Endothelial cell (in vitro differentiated cells): ENCODE data around the gene OR7E24. TPM values are rescaled to one million over a fixed set of nuclear protein-coding genes. Genes with fewer than 3 reads are reported as not detected.
"Not testable (repeated sequence)": the region's sequence is repeated elsewhere in the genome, so short reads cannot be mapped to it uniquely, and the experiment has no call there.

ENCODE experiments used
- DNase-seq: peaks from one replicate; pipeline ENCODE4 v3.0.0; 2021; ENCODE audit warnings: low spot score
- H3K27ac Mint-ChIP-seq: one replicate; pipeline ENCODE4 v1.8.0; 2021; ENCODE audit warnings: mixed read lengths, inconsistent platforms; ENCODE audit not compliant: unreplicated experiment
- H3K27me3 Mint-ChIP-seq: one replicate; pipeline ENCODE4 v1.8.0; 2021; ENCODE audit warnings: mild to moderate bottlenecking, moderate library complexity, mixed read lengths, inconsistent platforms; ENCODE audit not compliant: unreplicated experiment
- H3K36me3 Mint-ChIP-seq: one replicate; pipeline ENCODE4 v1.8.0; 2021; ENCODE audit warnings: mild to moderate bottlenecking, low read depth, mixed read lengths, inconsistent platforms; ENCODE audit not compliant: unreplicated experiment
- H3K4me1 Mint-ChIP-seq: one replicate; pipeline ENCODE4 v1.8.0; 2021; ENCODE audit warnings: mild to moderate bottlenecking, mixed read lengths, inconsistent platforms; ENCODE audit not compliant: unreplicated experiment
- H3K4me3 Mint-ChIP-seq: one replicate; pipeline ENCODE4 v1.8.0; 2021; ENCODE audit warnings: mild to moderate bottlenecking, mixed read lengths, inconsistent platforms; ENCODE audit not compliant: unreplicated experiment
- H3K9me3 Mint-ChIP-seq: one replicate; pipeline ENCODE4 v1.8.0; 2021; ENCODE audit warnings: mixed read lengths, inconsistent platforms; ENCODE audit not compliant: unreplicated experiment
- CTCF ChIP-seq: fragments of 200-600 bp; sonication (generic); IDR thresholded peaks from one replicate; pipeline ENCODE4 v1.5.0; 2021; ENCODE audit warnings: antibody characterized with exemption; ENCODE audit not compliant: unreplicated experiment
- long read RNA-seq: library from polyadenylated mRNA; unstranded; transcript quantifications from one replicate; pipeline ENCODE4 v2.0.0, GENCODE V29; 2020; ENCODE audit not compliant: unreplicated experiment
- total RNA-seq: library from RNA; stranded (reverse); fragmentation: NEBNext Ultra II Directional; extraction: Animal tissue kit (Norgen Biotek cat#: 25700); gene quantifications from one replicate; pipeline ENCODE4 v1.2.1, GENCODE V29; 2021; ENCODE audit not compliant: unreplicated experiment

OR7E24 gene
- not detected for total RNA-seq
- long read RNA-seq, result 0 reads

- DNase-seq, result no peak
- H3K27me3 Mint-ChIP-seq, result no peaks in the 10 kb centered on the region
- no peak within 1 kb of the TSS for H3K4me3 Mint-ChIP-seq
- no peak for TF ChIP-seq CTCF
- H3K36me3 Mint-ChIP-seq, result peaks cover 2% of the 10 kb centered on the region
- no peak within 1 kb of the TSS for H3K27ac Mint-ChIP-seq
- no peaks in the 10 kb centered on the region for H3K4me1 Mint-ChIP-seq
- peaks cover 30% of the 10 kb centered on the region for H3K9me3 Mint-ChIP-seq
Observed at GRCh38 chr19:9250630-9251029, at the start of gene OR7E24. Gene OR7E24, plus strand, starts transcription at chr19:9250930. Its CDS starts 114 bp downstream, at chr19:9251044.

DNA sequence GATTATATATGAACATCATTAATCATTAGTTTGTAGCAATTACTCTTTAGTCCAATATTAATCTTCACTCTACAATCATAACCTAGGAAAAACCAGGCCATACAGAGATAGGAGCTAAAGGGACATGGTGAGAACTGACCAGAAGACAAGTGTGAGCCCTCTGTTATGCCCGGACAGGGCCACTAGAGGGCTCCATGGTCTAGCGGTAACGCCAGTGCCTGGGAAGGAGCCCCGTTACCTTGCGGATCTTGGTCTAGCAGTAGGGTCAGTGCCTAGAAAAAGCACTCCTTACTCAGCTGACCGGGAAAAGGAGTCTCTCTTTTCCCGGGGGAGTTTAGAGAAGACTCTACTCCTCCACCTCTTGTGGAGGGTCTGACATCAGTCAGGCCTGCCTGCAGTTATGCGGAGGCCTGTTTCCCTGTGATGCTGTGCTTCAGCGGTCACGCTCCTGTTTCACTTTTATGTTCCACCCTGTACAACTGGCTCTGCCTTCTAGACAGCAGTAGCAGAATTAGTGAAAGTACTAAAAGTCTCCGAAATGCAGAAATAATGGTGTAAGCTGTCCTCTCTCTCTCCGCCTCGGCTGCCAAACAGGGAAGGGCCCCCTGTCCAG is 45.1 kb upstream of the OR7E24 start:
- H3K9me3 Mint-ChIP-seq, result peaks cover 18% of the 10 kb centered on the region
- H3K27ac Mint-ChIP-seq, result no peak overlapping the region
- no peaks in the 10 kb centered on the region for H3K4me1 Mint-ChIP-seq
- H3K4me3 Mint-ChIP-seq, result no peak overlapping the region
- peak; percentile 49 for TF ChIP-seq CTCF
- H3K27me3 Mint-ChIP-seq, result no peaks in the 10 kb centered on the region
- peak; percentile 58 for DNase-seq
- no peaks in the 10 kb centered on the region for H3K36me3 Mint-ChIP-seq

DNA sequence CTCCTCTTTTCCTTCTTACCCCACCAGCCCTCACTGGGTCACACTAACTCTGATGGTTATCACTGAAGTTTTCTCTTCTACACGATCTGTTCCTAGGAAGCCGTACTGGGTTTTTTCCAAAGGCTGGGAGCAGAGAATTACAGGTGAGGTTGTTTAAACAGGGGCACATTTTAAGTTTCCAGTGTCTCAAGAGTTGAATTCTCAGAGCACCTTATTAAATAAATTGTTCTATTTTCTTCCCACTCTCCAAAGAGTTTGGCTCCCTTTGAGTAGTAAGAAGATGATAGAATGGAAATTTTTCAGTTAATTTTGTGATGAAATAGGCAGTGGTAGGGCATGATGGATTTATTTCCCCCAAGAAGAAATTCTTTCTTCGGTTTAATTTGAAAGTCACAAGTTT is 31.2 kb upstream of the OR7E24 start, which contains the start of gene OR7D4:
OR7D4 (minus strand) TSS at position 101 of the 400 bp plus-strand sequence. CDS start 4,752 bp downstream, outside the sequence.
- peaks cover 2% of the 10 kb centered on the region for H3K27me3 Mint-ChIP-seq
- no peak for DNase-seq
- no peak for TF ChIP-seq CTCF
- H3K9me3 Mint-ChIP-seq, result peaks cover 40% of the 10 kb centered on the region
- H3K36me3 Mint-ChIP-seq, result peaks cover 4% of the 10 kb centered on the region
- H3K4me3 Mint-ChIP-seq, result no peak within 1 kb of the TSS
- no peak within 1 kb of the TSS for H3K27ac Mint-ChIP-seq
- no peaks in the 10 kb centered on the region for H3K4me1 Mint-ChIP-seq

DNA sequence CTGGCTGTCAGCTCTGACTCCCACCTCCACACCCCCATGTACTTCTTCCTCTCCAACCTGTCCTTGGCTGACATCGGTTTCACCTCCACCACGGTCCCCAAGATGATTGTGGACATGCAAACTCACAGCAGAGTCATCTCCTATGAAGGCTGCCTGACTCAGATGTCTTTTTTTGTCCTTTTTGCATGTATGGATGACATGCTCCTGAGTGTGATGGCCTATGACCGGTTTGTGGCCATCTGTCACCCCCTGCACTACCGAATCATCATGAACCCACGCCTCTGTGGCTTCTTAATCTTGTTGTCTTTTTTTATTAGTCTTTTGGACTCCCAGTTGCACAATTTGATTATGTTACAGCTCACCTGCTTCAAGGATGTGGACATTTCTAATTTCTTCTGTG is 506 bp downstream of the OR7E24 start:
- H3K36me3 Mint-ChIP-seq, result peaks cover 2% of the 10 kb centered on the region
- no peak for TF ChIP-seq CTCF
- H3K9me3 Mint-ChIP-seq, result peaks cover 30% of the 10 kb centered on the region
- no peaks in the 10 kb centered on the region for H3K27me3 Mint-ChIP-seq
- H3K27ac Mint-ChIP-seq, result no peak overlapping the region
- DNase-seq, result no peak
- no peaks in the 10 kb centered on the region for H3K4me1 Mint-ChIP-seq
- H3K4me3 Mint-ChIP-seq, result no peak overlapping the region

- not testable (repeated sequence) for H3K27ac Mint-ChIP-seq, H3K27me3 Mint-ChIP-seq, H3K4me1 Mint-ChIP-seq, H3K4me3 Mint-ChIP-seq, DNase-seq
- Mint-ChIP-seq H3K9me3 (peaks cover 46% of the 10 kb centered on the region), H3K36me3 (peaks cover 20% of the 10 kb centered on the region)
Observed at GRCh38 chr19:9283485-9283884, 32.8 kb downstream of the OR7E24 start.
